ENCODE measurements around the gene GPR148. TPM values are rescaled to one million over a fixed set of nuclear protein-coding genes. Genes with fewer than 3 reads are reported as not detected.

The GPR148 gene
- total RNA-seq, 2 experiments from 2014 or later: not detected

- no peak overlapping the region for H3K27ac Mint-ChIP-seq
- DNase-seq (no peak), ATAC-seq (no peak)
- ChIA-PET CTCF (no interaction called here), POLR2A (no interaction called here)
- no peaks in the 10 kb centered on the region for H3K36me3 Mint-ChIP-seq (ENCODE audit: low read depth)
- no peak overlapping the region for H3K4me3 Mint-ChIP-seq
- no peaks in the 10 kb centered on the region for H3K9me3 Mint-ChIP-seq (ENCODE audit: insufficient read depth)
- H3K4me1 Mint-ChIP-seq (ENCODE audit: low read depth): no peaks in the 10 kb centered on the region
- no peaks in the 10 kb centered on the region for H3K27me3 Mint-ChIP-seq (ENCODE audit: low read depth)
Observed at GRCh38 chr2:130766037-130766436, 37.2 kb downstream of the GPR148 start.

GRCh38 chr2:130766711-130767407, 38.0 kb downstream of the GPR148 start:
- Mint-ChIP-seq H3K27me3 (ENCODE audit: low read depth) (no peaks in the 10 kb centered on the region), H3K36me3 (ENCODE audit: low read depth) (no peaks in the 10 kb centered on the region), H3K9me3 (ENCODE audit: insufficient read depth) (no peaks in the 10 kb centered on the region), H3K27ac (no peak overlapping the region), H3K4me1 (ENCODE audit: low read depth) (no peaks in the 10 kb centered on the region), H3K4me3 (no peak overlapping the region)
- ChIA-PET POLR2A (no interaction called here), CTCF (no interaction called here)
- ATAC-seq (no peak), DNase-seq (no peak)

- Mint-ChIP-seq H3K27ac (no peak overlapping the region), H3K27me3 (ENCODE audit: low read depth) (no peaks in the 10 kb centered on the region)
- no peak for ATAC-seq
Observed at GRCh38 chr2:130767408-130767775, 38.5 kb downstream of the GPR148 start.

GRCh38 chr2:130768191-130768855, 39.5 kb downstream of the GPR148 start:
- no peak for ATAC-seq
- H3K27ac Mint-ChIP-seq: no peak overlapping the region
- peaks cover 6% of the 10 kb centered on the region for H3K9me3 Mint-ChIP-seq (ENCODE audit: insufficient read depth)
- ChIA-PET POLR2A (no interaction called here), CTCF (no interaction called here)
- DNase-seq: no peak
- no peaks in the 10 kb centered on the region for H3K4me1 Mint-ChIP-seq (ENCODE audit: low read depth)
- H3K27me3 Mint-ChIP-seq (ENCODE audit: low read depth): no peaks in the 10 kb centered on the region
- H3K4me3 Mint-ChIP-seq: no peak overlapping the region
- H3K36me3 Mint-ChIP-seq (ENCODE audit: low read depth): no peaks in the 10 kb centered on the region

More at GRCh38 chr2:130767408-130767775, 38.5 kb downstream of the GPR148 start:
- H3K4me1 Mint-ChIP-seq (ENCODE audit: low read depth): no peaks in the 10 kb centered on the region
- POLR2A ChIA-PET: no interaction called here
- CTCF ChIA-PET: no interaction called here
- no peak for DNase-seq
- H3K9me3 Mint-ChIP-seq (ENCODE audit: insufficient read depth): no peaks in the 10 kb centered on the region
- H3K36me3 Mint-ChIP-seq (ENCODE audit: low read depth): no peaks in the 10 kb centered on the region
- no peak overlapping the region for H3K4me3 Mint-ChIP-seq

GRCh38 chr2:130769343-130769907, 40.6 kb downstream of the GPR148 start:
- peaks cover 6% of the 10 kb centered on the region for H3K9me3 Mint-ChIP-seq (ENCODE audit: insufficient read depth)

GRCh38 chr2:130776550-130776949, 47.7 kb downstream of the GPR148 start:
- POLR2A ChIA-PET: no interaction called here
- H3K4me1 Mint-ChIP-seq (ENCODE audit: low read depth): no peaks in the 10 kb centered on the region
- H3K4me3 Mint-ChIP-seq: no peak overlapping the region
- DNase-seq (no peak), ATAC-seq (no peak)
- no peak overlapping the region for H3K27ac Mint-ChIP-seq
- CTCF ChIA-PET: no interaction called here
- H3K9me3 Mint-ChIP-seq (ENCODE audit: insufficient read depth): peaks cover 6% of the 10 kb centered on the region
- peaks cover 4% of the 10 kb centered on the region for H3K27me3 Mint-ChIP-seq (ENCODE audit: low read depth)
- no peaks in the 10 kb centered on the region for H3K36me3 Mint-ChIP-seq (ENCODE audit: low read depth)

More at GRCh38 chr2:130769343-130769907, 40.6 kb downstream of the GPR148 start:
- DNase-seq (no peak), ATAC-seq (no peak)
- ChIA-PET POLR2A (no interaction called here), CTCF (no interaction called here)
- H3K27ac Mint-ChIP-seq: no peak overlapping the region
- H3K36me3 Mint-ChIP-seq (ENCODE audit: low read depth): no peaks in the 10 kb centered on the region
- no peaks in the 10 kb centered on the region for H3K4me1 Mint-ChIP-seq (ENCODE audit: low read depth)
- H3K27me3 Mint-ChIP-seq (ENCODE audit: low read depth): no peaks in the 10 kb centered on the region
- no peak overlapping the region for H3K4me3 Mint-ChIP-seq

GRCh38 chr2:130778781-130779180, 49.9 kb downstream of the GPR148 start:
- Mint-ChIP-seq H3K4me3 (no peak overlapping the region), H3K27ac (no peak overlapping the region), H3K36me3 (ENCODE audit: low read depth) (no peaks in the 10 kb centered on the region), H3K9me3 (ENCODE audit: insufficient read depth) (no peaks in the 10 kb centered on the region), H3K4me1 (ENCODE audit: low read depth) (no peaks in the 10 kb centered on the region), H3K27me3 (ENCODE audit: low read depth) (peaks cover 4% of the 10 kb centered on the region)
- POLR2A ChIA-PET: no interaction called here
- ATAC-seq (no peak), DNase-seq (no peak)
- CTCF ChIA-PET: no interaction called here

Other genes with a start within 250 kb of the GPR148 start
- not detected for gene POTEI, start 219.7 kb upstream of the GPR148 start, total RNA-seq
- not detected for gene CFC1B, start 207.8 kb upstream of the GPR148 start, total RNA-seq
- not detected for gene CFC1, start 129.5 kb upstream of the GPR148 start, total RNA-seq
- not detected for gene POTEJ, start 117.6 kb upstream of the GPR148 start, total RNA-seq
- not detected for gene AMER3, start 26.5 kb downstream of the GPR148 start, total RNA-seq
- 1 to 10 TPM; 2.9 to 3.3 TPM for gene ARHGEF4, start 107.8 kb downstream of the GPR148 start, total RNA-seq